Dedifferentiated amniotic fluid mesenchymal stem cell (primary cell): ENCODE measurements around the gene MEGF10.

ENCODE experiments used
- DNase-seq: peaks from one replicate; pipeline ENCODE4 v3.0.0-alpha.2; 2016; ENCODE audit errors: extremely low spot score

Gene MEGF10

GRCh38 chr5:127409921-127410675, 119.5 kb downstream of the MEGF10 start:
- DNase-seq: no peak

- DNase-seq: no peak
Measured at GRCh38 chr5:127410959-127411358, 120.4 kb downstream of the MEGF10 start.

- no peak for DNase-seq
Measured at GRCh38 chr5:127411381-127411780, 120.8 kb downstream of the MEGF10 start.

GRCh38 chr5:127412698-127413097, 122.1 kb downstream of the MEGF10 start:
- DNase-seq: no peak

GRCh38 chr5:127415034-127415433, 124.4 kb downstream of the MEGF10 start:
- DNase-seq: no peak

GRCh38 chr5:127416906-127417305, 126.3 kb downstream of the MEGF10 start:
- DNase-seq: no peak

GRCh38 chr5:127417528-127417927, 126.9 kb downstream of the MEGF10 start:
- no peak for DNase-seq

GRCh38 chr5:127418367-127418766, 127.8 kb downstream of the MEGF10 start:
- no peak for DNase-seq

GRCh38 chr5:127418974-127419682, 128.5 kb downstream of the MEGF10 start:
- DNase-seq: no peak

GRCh38 chr5:127419683-127420257, 129.2 kb downstream of the MEGF10 start:
- no peak for DNase-seq

GRCh38 chr5:127420758-127421157, 130.2 kb downstream of the MEGF10 start:
- DNase-seq: no peak

GRCh38 chr5:127421471-127421870, 130.9 kb downstream of the MEGF10 start:
- no peak for DNase-seq

- no peak for DNase-seq
Measured at GRCh38 chr5:127423173-127423798, 132.7 kb downstream of the MEGF10 start.

- DNase-seq: no peak
Measured at GRCh38 chr5:127425037-127425436, 134.4 kb downstream of the MEGF10 start.

GRCh38 chr5:127425868-127426267, 135.3 kb downstream of the MEGF10 start:
- no peak for DNase-seq

GRCh38 chr5:127426661-127427060, 136.1 kb downstream of the MEGF10 start:
- DNase-seq: no peak

GRCh38 chr5:127428276-127428675, 137.7 kb downstream of the MEGF10 start:
- DNase-seq: no peak

GRCh38 chr5:127428748-127429147, 138.2 kb downstream of the MEGF10 start:
- no peak for DNase-seq

- DNase-seq: no peak
Measured at GRCh38 chr5:127429928-127430327, 139.3 kb downstream of the MEGF10 start.

- no peak for DNase-seq
Measured at GRCh38 chr5:127430627-127431026, 140.0 kb downstream of the MEGF10 start.

GRCh38 chr5:127431977-127432585, 141.5 kb downstream of the MEGF10 start:
- DNase-seq: no peak

GRCh38 chr5:127433526-127433925, 142.9 kb downstream of the MEGF10 start:
- DNase-seq: no peak
